GM12801 (cell line): ENCODE data around the gene MSANTD2.

Experiments
- CTCF ChIP-seq: IDR thresholded peaks from one replicate; pipeline ENCODE4 v1.5.1; 2011; ENCODE audit warnings: control low read depth; ENCODE audit not compliant: insufficient read length; ENCODE audit errors: extremely low read depth

The MSANTD2 gene

GRCh38 chr11:124756753-124757227, 43.4 kb downstream of the MSANTD2 start:
- TF ChIP-seq CTCF: no peak

GRCh38 chr11:124756033-124756752, 44.0 kb downstream of the MSANTD2 start:
- TF ChIP-seq CTCF: no peak

GRCh38 chr11:124754710-124755109, 45.5 kb downstream of the MSANTD2 start:
- no peak for TF ChIP-seq CTCF

- TF ChIP-seq CTCF: no peak
Observed at GRCh38 chr11:124754309-124754708, 45.9 kb downstream of the MSANTD2 start.

GRCh38 chr11:124753624-124754023, 46.6 kb downstream of the MSANTD2 start:
- no peak for TF ChIP-seq CTCF

GRCh38 chr11:124753205-124753604, 47.0 kb downstream of the MSANTD2 start:
- TF ChIP-seq CTCF: no peak

GRCh38 chr11:124752471-124753102, 47.6 kb downstream of the MSANTD2 start:
- no peak for TF ChIP-seq CTCF
